Ramos (cell line): Measurements from ENCODE around the gene TTC33.

Experiments used
- in situ Hi-C: fragments of 300-500 bp; cut with MboI; formaldehyde crosslinking; loops from one replicate; pipeline ENCODE4 v1.14.3; 2022; ENCODE audit warnings: low sequenced_read_pairs; ENCODE audit not compliant: unreplicated experiment

Gene TTC33

DNA sequence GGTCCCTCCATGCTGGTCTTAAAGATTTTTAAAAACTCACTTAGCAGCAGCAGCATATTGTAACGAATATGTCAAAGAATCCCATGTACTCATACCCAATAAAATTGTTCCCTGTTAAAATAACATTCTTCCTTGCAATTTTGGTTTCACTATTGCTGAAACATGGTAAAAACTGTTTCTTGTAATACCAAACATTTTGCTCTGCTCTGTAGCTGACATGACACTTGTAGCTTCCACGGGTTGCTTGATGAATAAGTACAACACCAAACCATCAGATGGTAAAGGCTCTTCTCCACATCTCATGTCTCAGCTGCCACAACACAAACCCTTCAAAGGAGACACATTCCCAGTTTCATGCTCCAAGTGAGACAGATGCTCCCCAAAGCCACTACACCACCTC lies 256.8 kb downstream of the TTC33 start:
- in situ Hi-C loops, result no loop called here

DNA sequence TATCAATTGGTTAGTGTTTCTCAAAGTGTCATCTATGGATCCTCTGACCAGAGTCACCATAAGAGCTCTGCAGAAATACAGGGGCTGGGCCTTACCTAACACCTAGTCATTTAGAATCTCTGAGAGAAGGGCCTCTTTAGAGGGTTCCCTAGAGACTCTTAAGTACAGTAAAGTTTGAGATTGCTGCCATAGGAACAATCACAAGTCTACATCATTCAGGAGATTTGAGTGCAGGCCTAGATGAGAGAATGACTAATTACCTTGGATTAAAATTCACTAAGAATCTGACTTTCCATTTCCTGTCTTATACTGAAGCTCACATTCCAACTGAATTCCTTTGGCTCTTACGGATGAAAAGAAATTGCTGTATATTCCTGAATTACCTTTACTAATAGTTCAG lies 258.2 kb downstream of the TTC33 start:
- in situ Hi-C loops, result no loop called here

DNA sequence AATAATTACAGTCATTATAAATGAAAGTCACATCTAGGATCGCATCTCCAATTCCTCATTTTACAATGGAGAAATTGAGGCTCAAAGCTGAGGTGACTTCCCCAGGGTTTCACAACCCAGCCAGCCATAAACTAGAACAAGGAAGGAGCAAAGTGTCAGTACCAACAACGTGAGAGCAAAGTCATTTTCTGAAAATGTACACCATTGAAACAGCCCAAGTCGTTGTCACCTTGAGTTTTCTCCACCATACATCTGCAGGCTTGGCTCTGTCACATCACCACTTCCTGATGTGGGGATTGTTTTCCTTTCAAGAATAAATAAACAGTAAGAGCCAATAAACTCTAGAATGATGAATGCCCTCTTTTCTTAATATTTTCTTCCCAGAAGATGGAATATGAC lies 260.5 kb downstream of the TTC33 start:
- in situ Hi-C loops, result no loop called here

DNA sequence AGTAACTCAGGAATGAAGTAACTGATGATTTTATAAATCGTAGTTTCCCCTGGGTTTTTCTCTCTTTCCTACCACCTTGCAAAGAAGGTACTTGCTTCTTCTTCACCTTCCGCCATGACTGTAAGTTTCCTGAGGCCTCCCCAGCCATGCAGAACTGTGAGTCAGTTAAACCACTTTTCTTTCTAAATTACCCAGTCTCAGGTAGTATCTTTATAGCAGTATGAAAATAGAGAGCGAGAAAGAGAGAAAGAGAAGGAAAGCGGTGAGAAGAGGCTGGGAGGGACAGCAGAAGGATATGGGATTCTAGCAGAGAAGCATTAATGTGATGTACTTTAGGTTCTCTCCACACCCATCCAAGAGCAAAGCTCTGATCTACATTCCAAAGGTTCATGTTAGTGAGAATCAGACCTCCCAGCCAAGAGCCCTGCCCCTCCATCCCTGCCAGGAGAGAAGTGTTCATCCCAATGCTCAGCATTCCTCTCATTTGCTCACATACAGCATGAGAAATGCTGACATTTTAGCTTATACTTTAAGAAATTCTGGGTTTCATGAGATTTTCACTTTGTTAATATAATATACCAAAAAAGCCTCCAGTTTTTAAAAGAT lies 261.0 kb downstream of the TTC33 start:
- in situ Hi-C loops, result no loop called here

DNA sequence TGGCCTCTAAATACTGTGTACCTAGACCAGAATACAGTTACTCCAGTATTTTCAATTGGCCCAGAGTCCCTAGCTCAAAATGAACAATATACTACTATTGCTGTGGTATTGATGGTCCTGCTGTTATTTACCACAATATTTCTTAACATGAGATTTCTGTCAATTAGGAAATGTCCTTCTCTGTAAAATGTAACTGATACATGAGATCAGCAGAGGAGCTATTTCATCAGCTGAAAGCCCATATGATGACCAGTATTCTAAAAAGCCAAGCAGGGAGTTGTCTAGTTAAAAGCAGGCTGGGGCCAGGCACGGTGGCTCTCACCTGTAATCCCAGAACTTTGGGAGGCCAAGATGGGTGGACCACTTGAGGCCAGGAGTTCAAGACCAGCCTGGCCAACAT lies 263.7 kb downstream of the TTC33 start:
- in situ Hi-C loops, result no loop called here

DNA sequence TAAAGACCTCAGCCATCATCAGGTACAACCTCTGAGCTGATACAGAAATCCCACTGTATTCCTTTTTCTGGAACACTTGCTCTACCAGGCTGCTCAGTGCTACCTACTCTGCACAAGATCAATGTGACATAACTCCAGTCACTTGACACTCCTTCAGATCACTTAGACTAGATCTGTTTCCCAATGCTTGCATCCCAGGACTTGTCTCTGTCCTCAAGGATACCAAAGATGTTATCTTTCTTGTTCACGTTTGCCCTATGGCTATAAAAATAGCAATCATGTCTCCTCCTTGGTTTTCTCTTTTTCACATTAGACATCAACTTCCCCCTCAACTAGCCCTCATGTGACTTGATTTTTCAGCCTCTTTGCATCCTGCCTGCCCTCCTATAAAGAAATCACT lies 264.1 kb downstream of the TTC33 start:
- in situ Hi-C loops, result no loop called here

DNA sequence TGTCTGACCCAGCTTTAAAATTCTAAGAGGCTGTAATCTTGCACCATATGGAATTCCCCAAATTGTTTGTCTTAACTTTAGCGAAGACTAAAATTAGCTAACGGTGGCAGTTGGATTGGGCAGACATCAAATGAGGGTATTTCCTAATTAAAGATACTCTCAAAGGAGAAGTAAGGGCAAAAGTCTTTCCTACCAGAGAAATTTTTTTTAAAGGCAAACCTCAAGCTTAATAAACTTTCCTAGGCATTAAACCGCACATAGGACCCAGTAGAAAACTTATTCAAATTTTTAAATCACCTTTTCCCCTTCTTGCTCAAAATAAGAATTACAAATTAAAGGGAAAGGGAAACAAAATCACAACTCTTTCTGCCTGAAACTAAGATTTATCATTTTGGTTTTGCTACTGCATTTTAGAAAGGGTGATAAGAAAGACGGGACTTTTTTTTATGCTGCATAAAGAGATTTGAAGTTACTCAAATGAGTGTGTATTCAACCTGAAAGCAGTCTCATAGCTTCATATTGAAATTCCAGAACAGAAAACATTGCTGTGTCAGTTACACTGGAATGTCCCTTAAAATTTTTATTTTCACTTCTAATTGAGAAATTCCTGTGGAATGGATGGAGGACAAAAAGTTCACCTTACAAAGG lies 265.2 kb downstream of the TTC33 start:
- in situ Hi-C loops, result no loop called here

DNA sequence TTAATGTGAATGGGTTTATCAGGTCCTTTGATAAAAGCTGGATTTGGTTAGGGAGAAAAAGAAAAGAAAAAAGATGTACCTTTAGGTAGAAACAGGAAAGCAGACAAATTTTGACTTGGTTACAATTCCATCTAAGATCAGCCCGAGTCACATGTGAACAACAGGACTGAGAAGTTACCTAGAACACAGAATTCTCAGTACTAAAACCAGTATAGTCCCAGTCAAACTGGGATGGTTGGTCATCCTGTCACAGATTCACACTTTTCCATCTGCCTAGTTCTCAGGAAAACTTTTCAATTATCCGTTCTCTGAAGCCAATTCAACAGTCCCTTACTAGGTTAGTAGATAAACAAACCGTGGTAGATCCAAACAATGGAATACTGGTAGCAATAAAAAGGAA lies 266.3 kb downstream of the TTC33 start:
- in situ Hi-C loops, result no loop called here

DNA sequence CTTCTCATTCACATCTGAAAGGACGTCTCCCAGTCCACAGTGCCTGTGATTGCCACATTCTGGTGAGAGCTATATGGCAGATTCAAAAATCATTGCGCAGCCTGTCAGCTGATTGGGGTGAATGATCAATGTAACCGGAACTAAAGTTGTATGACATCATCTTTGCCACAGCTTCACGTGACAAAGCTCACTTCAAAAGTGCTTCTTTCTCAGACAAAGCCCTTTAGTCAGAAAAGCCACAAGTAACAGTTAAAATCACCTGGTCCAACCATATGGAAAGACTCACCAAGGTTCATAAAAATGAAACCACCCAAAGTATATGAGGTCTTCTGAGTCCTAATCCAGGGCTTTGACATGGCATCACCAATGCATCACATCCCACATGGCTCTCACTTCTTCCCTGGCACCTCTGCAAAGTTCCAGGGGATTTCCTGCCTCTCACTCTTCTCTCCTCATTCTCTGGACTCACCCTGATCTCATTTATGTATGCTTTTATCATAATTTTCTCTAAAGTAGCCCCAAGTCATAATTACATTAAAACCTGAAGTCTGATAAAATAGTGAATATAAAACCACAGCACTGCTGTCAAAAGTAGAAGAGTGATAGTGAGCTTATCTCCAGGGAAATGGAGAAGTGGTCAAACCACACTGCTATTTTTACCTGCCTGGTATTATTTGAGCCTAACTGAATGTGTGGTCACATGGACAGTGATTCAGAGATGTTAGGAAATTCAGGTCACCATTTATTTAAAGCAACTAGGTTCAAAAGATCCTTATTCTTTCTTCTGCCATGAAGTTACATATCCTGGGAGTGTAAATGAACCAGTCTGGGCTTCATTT lies 269.1 kb downstream of the TTC33 start:
- in situ Hi-C loops, result no loop called here

DNA sequence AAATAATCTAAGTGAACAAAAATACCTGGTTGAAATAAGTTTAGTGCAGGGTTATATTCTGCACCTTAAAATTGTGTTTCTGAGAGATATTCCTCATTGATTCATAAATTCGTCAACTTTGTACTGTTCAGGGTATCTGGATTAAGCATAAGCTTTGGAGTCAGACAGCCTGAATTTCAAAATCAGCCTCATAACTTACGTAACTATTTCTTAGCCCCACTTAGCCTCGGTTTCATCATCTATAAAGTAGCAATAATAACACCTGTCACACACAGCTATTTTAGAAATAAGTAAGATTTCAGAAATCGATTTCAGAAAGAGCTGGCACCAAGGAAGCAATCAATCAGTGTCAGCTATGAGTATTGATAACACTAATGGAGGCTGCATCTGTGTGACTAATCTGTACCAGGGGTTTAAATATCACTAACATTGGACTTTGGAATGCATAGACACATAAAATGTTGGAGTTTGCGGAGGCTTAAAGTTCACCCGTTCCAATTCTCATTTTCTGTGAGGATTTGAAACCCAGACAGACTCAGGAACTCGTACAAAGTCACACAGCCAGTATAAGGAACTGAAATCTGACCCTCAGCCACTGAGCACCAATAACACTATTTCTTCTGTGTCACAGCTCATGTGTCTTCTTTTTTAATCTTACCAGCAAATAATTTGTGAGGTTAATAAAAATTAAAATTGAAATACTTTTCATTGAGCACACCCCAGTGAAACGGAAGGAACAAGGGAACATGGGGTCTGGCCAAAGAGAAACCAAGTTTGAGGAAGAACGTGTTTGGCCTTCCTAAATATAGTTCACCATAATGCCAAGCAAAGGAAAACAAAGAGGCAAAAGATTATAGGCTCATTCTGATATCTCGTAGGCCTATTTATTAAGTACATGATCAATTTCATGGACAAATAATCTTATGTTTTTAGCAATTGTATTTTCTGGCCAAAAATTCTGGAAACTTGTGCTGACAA lies 270.5 kb downstream of the TTC33 start:
- in situ Hi-C loops, result no loop called here

DNA sequence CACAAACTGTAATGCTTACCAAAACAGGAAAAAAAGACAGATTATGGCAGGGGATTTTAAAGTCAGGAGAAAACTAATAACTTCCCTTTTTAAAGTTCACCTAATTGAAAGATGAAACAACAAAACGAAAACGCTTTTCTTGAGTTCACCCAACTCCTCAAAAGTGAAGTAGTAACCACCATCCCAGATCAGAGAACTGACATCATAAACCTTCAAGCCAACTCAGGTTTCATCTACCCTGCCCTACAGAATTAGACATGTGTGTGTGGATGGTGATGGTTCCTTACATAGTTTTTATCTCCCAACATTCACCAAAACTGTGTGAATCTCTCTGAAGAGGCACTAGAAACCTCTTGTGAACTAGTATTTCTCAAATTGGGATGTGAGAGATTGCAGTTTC lies 271.3 kb downstream of the TTC33 start:
- in situ Hi-C loops, result no loop called here

DNA sequence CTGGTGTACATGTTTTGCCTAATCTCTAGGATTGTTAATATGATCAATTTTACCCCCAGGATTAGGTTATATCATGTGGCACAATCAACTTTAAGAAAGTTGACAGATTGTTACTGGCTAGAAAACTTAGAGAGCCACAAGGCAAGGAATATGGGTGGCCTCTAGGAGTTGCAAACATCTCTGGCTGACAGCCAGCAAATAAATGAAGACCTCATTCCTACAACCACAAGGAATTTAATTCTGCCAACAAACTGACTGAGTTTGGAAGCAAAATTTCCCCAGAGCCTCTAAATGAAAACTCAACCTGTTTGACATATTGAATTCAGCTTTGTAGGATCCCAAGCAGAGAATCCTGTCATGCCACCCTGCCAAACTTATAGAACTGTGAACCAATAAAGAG lies 272.4 kb downstream of the TTC33 start:
- in situ Hi-C loops, result no loop called here

DNA sequence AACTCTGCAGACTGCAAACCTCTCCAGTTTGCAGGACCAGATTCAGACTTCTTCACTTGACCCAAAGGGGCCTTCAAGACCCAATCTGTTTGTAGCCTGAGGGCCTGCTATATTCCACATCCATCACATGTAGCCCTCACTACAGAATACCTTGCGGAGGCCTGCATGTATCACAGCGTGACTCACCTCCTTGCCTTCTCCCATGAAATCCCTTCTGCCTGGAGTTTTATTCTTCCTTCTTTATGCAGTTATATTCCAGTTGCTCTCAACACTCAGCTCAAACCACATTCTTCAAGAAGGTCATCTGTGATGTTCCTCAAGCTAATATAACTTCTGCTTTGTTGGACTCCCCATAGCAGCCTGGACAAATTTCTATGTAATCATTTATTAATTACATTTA lies 274.5 kb downstream of the TTC33 start:
- in situ Hi-C loops, result no loop called here

DNA sequence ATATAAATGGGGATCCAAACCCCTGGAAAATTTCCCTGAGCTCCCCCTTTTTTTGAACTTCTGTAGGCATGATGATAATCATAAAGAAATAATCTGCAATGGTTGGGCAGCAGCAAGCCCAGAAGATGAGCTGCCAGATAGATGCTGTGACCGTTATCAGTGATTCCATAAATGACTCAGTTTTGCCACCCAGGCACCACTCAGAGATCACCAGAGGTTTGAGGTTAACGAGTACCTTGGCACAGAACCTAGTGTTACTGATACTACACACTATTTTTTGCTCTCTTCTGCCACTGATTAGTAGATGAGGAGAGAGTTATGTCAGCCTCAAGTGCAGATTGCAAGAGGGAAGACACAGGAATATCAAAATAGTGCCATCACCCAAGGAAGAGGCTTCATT lies 275.4 kb downstream of the TTC33 start:
- in situ Hi-C loops, result no loop called here

DNA sequence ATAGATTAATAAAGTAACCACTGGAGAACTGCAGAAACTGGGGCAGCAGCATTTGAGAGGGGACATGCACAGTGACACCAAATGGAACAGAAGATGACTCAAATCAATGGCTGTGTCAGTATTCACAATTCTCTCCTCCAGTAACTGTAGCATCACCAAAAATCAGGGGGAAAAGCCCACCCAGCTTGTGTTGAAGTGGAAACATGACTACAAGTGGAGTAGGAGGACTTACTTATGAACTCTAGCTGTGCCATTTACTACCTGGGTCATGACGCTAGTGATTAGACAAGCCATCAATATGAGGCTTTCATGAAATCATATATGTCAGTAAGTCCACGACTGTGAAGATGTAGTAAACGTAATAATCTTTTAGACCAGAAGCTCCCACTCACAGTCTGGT lies 275.8 kb downstream of the TTC33 start:
- in situ Hi-C loops, result no loop called here

DNA sequence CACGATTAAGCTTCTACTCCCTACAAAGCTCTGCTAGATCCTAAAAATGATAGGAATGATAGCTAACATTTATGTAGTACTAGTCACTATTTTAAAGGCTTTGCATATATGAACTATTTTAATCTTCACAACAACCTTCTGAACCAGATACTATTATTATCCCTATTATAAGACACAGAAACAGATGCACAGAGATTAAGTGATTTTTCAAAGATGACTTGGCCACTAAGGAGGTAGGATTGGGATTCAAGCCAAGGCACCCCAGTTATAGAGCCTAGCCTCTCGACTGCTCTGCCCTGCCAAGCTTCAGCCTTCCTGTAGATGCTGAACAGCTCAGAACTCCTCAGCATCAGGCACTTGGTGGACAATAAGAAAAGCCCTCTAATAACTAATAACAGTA lies 277.0 kb downstream of the TTC33 start:
- in situ Hi-C loops, result no loop called here

DNA sequence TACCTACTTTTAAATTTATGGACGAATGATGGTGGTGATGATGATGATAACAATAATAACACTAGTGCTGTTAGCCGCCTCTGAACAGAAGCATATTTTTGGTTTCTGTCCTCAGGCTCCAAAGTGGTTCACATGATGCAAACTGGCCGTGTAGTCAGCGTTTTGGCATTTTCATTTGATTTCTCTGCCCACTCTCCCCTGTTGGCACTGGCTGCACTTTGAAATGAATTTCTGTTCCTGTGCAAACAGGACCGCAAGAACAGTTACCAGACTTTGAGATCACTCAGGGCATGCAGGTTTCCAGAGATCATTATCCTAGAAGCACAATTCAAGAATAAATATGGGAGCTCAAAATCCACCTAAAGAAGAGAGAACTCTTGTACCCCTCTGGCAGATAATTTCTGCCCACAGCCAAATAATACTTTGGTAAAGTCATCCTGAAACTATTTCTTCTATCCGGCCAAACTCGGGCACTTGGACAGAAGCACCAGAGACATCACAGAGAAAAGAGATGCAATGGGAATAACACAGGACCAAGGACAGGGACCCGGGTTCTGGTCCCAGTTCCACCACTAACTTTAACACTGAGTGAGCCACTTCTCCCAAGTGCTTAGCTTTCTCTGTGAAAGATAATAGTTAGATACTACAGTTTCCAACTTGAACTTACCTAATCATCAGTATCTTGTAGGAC lies 277.8 kb downstream of the TTC33 start:
- in situ Hi-C loops, result no loop called here

DNA sequence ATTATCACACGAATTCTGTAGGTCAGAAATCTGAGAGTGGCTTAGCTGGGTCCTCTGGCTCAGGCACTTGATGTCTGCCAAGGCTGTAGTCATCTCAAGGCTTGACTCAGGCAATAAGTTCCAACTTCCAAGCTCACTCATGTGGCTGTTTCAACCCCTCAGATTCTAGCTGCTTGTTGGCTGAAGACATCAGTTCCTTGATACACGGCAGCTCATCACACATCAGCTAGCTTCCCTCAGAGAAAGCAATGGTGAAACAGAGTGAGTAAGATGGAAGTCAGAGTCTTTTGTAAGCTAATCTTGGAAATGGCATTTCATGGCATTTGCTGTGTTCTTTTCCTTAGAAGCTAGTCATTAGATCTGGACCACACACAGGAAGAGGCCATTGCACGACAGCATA lies 280.2 kb downstream of the TTC33 start:
- in situ Hi-C loops, result no loop called here

DNA sequence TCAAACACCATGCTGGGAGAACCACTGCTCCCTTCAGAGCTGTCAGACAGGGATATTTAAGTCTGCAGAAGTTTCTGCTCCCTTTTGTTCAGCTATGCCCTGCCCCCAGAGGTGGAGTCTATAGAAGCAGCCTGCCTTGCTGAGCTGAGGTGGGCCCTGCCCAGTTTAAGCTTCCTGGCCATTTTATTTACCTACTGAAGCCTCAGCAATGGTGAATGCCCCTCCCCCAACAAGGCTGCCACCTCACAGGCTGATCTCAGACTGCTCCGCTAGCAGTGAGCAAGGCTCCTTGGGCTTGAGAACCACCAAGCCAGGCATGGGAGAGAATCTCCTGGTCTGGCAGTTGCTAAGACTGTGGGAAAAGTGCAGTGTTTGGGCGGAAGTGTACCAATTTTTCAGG lies 281.5 kb downstream of the TTC33 start:
- in situ Hi-C loops, result no loop called here

DNA sequence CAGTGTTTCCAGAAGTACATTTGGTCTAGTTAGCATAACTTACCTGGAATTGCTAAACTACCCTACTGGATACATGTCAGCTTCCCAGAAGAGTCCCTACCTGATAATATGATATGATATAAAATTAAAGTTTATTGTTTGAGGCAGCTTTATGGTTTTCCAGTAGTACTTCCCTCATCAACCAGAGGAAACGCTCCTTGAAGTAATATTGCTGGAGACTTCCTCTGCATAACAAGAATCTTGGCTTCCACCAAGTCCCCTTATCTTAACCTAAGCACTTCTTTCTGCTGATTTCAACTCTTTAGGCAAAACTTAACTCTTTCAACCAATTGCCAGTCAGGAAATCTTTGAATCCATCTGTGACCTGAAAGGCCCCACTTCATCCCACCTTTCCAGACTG lies 290.3 kb downstream of the TTC33 start:
- in situ Hi-C loops, result no loop called here
